Measurements from ENCODE around the gene HMGXB3.
"Not testable (repeated sequence)": the region's sequence is repeated elsewhere in the genome, so short reads cannot be mapped to it uniquely, and the experiment has no call there.

The HMGXB3 gene

DNA sequence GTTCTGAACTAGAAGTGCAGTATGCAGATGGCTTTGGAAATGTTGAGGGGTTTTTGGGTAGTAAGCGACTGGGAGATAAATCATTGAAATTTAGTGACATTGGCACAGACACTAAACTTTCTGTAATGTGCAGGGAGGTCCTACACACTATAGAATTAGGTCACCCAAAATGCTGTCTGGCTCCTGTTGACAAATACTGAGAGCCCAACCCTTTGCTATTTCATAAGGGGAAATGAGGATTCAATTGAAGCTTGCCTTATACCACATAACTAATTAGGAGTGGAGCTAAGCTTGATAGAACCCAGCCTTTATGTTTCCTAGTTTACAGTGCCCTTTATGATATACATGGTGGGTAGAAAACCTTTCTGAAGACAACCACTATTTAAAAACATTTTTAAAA is 22.6 kb downstream of the HMGXB3 start (continued):
- TF ChIP-seq, protein P1, sequence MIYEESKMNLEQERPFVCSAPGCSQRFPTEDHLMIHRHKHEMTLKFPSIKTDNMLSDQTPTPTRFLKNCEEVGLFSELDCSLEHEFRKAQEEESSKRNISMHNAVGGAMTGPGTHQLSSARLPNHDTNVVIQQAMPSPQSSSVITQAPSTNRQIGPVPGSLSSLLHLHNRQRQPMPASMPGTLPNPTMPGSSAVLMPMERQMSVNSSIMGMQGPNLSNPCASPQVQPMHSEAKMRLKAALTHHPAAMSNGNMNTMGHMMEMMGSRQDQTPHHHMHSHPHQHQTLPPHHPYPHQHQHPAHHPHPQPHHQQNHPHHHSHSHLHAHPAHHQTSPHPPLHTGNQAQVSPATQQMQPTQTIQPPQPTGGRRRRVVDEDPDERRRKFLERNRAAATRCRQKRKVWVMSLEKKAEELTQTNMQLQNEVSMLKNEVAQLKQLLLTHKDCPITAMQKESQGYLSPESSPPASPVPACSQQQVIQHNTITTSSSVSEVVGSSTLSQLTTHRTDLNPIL (CRISPR knock-in tag; IDR thresholded peaks at IDR 0.05; ENCODE audit: low read depth): no peak
- TF ChIP-seq, protein P2, sequence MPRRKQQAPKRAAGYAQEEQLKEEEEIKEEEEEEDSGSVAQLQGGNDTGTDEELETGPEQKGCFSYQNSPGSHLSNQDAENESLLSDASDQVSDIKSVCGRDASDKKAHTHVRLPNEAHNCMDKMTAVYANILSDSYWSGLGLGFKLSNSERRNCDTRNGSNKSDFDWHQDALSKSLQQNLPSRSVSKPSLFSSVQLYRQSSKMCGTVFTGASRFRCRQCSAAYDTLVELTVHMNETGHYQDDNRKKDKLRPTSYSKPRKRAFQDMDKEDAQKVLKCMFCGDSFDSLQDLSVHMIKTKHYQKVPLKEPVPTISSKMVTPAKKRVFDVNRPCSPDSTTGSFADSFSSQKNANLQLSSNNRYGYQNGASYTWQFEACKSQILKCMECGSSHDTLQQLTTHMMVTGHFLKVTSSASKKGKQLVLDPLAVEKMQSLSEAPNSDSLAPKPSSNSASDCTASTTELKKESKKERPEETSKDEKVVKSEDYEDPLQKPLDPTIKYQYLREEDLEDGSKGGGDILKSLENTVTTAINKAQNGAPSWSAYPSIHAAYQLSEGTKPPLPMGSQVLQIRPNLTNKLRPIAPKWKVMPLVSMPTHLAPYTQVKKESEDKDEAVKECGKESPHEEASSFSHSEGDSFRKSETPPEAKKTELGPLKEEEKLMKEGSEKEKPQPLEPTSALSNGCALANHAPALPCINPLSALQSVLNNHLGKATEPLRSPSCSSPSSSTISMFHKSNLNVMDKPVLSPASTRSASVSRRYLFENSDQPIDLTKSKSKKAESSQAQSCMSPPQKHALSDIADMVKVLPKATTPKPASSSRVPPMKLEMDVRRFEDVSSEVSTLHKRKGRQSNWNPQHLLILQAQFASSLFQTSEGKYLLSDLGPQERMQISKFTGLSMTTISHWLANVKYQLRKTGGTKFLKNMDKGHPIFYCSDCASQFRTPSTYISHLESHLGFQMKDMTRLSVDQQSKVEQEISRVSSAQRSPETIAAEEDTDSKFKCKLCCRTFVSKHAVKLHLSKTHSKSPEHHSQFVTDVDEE (CRISPR knock-in tag; IDR thresholded peaks at IDR 0.05): no peak
- no peak for TF ChIP-seq ZNF565 (CRISPR knock-in tag; conservative IDR thresholded peaks at IDR 0.05; ENCODE audit: low read depth)
- no peak for TF ChIP-seq PPARA (CRISPR knock-in tag; IDR thresholded peaks at IDR 0.05; ENCODE audit: borderline replicate concordance)
- TF ChIP-seq ARNTL (CRISPR knock-in tag; IDR thresholded peaks at IDR 0.05; ENCODE audit: borderline replicate concordance, low read depth): no peak
- TF ChIP-seq ZC3H10 (CRISPR knock-in tag; IDR thresholded peaks at IDR 0.05): no peak
- no peak for TF ChIP-seq ZNF8 (CRISPR knock-in tag; IDR thresholded peaks at IDR 0.05)

DNA sequence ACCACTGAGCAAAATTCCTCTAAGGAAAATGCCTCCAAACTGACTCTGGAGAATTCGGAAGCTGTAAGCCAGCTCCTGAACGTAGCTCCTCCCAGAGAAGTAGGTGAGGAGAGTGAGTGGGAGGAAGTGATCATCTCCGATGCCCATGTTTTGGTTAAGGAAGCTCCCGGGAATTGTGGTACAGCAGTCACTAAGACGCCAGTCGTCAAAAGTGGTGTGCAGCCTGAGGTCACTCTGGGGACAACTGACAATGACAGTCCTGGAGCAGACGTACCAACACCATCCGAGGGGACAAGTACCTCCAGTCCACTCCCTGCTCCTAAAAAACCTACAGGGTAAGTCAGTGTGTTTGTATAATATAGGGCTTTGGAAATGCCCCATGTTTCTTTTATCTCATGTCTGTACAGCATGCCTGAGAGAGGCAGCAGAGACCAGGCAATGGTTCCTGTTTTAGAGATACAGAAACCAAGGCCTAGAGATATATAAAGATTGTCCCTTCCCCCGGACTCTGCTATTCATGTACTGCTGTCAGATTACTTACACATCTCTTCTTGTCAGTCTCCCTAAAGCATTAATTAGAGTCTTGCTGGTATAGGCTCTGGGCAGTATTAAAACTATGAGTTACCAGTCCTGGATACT is 23.9 kb downstream of the HMGXB3 start:
- TF ChIP-seq, protein P3, sequence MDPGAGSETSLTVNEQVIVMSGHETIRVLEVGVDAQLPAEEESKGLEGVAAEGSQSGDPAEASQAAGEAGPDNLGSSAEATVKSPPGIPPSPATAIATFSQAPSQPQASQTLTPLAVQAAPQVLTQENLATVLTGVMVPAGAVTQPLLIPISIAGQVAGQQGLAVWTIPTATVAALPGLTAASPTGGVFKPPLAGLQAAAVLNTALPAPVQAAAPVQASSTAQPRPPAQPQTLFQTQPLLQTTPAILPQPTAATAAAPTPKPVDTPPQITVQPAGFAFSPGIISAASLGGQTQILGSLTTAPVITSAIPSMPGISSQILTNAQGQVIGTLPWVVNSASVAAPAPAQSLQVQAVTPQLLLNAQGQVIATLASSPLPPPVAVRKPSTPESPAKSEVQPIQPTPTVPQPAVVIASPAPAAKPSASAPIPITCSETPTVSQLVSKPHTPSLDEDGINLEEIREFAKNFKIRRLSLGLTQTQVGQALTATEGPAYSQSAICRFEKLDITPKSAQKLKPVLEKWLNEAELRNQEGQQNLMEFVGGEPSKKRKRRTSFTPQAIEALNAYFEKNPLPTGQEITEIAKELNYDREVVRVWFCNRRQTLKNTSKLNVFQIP (CRISPR knock-in tag; IDR thresholded peaks at IDR 0.05; ENCODE audit: borderline replicate concordance, low read depth): no peak
- TF ChIP-seq, protein P4, sequence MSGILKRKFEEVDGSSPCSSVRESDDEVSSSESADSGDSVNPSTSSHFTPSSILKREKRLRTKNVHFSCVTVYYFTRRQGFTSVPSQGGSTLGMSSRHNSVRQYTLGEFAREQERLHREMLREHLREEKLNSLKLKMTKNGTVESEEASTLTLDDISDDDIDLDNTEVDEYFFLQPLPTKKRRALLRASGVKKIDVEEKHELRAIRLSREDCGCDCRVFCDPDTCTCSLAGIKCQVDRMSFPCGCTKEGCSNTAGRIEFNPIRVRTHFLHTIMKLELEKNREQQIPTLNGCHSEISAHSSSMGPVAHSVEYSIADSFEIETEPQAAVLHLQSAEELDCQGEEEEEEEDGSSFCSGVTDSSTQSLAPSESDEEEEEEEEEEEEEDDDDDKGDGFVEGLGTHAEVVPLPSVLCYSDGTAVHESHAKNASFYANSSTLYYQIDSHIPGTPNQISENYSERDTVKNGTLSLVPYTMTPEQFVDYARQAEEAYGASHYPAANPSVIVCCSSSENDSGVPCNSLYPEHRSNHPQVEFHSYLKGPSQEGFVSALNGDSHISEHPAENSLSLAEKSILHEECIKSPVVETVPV (CRISPR knock-in tag; IDR thresholded peaks at IDR 0.05): no peak
- TF ChIP-seq TOX (CRISPR knock-in tag; IDR thresholded peaks at IDR 0.05; ENCODE audit: borderline replicate concordance) (no peak), ISL1 (CRISPR knock-in tag; IDR thresholded peaks at IDR 0.05) (no peak), GLIS3 (CRISPR knock-in tag; IDR thresholded peaks at IDR 0.05) (no peak), ESRRG (CRISPR knock-in tag; IDR thresholded peaks at IDR 0.05) (no peak), BACH2 (CRISPR knock-in tag; IDR thresholded peaks at IDR 0.05; ENCODE audit: borderline replicate concordance) (no peak), ZFP30 (CRISPR knock-in tag; IDR thresholded peaks at IDR 0.05) (no peak)
- no peak for ATAC-seq

DNA sequence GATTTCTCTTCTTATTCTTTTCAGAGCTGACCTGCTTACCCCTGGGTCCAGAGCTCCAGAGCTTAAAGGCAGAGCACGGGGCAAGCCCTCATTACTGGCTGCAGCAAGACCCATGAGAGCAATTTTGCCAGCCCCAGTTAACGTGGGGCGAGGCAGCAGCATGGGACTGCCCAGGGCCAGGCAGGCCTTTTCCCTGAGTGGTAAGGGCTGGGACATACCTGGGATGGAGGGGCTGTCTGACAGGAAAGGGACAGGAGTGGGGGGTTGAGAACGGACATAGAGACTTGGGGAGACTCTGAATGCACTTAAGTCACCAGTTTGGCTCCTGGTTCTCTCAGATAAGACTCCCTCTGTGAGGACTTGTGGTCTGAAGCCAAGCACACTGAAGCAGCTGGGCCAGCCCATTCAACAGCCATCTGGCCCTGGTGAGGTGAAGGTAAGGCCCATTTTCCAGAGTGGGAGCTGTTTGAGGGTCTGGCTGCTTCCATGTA is 26.2 kb downstream of the HMGXB3 start:
- TF ChIP-seq PPARA (CRISPR knock-in tag; IDR thresholded peaks at IDR 0.05; ENCODE audit: borderline replicate concordance) (no peak), SNAI2 (CRISPR knock-in tag; IDR thresholded peaks at IDR 0.05) (no peak)
- TF ChIP-seq, protein P3 (CRISPR knock-in tag; IDR thresholded peaks at IDR 0.05; ENCODE audit: borderline replicate concordance, low read depth): no peak
- ATAC-seq: no peak

DNA sequence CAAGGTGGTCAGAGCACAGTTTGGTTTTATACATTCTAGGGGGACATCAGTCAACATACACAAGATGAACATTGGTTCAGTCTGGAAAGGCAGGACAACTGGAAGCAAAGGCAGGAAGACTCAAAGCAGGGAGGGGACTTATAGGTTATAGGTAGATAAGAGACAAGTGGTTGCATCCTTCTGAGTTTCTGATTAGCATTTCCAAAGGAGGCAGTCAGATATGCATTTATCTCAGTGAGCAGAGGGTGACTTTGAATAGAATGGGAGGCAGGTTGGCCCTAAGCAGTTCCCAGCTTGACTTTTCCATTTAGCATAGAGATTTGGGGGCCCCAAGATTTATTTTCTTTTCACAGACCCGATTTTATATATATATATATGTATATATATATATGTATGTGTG is 27.5 kb downstream of the HMGXB3 start:
- not testable (repeated sequence) for ATAC-seq

DNA sequence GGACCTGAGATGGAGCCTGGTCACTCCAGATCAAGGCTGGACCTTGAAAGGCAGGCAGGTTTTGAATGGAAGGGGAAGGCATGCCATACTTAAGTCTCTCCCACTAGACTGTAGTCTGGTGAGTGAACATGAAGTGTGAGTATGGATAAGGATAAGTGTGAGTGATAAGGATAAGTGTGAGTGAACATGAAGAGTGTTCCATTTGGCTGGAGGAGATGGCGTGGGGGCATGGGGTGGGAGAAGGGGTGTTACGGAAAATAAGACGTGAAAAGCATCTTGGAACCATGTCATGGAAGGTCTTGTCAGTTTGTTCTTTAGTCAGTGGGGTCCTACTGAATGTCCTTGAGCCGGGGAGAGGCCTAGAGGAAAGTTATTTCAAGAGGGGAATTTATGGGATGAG is 32.8 kb downstream of the HMGXB3 start:
- ATAC-seq: no peak

More for the DNA sequence above, 32.8 kb downstream of the HMGXB3 start:
- no peak for TF ChIP-seq CSDC2 (CRISPR knock-in tag; IDR thresholded peaks at IDR 0.05)
- TF ChIP-seq RARB (CRISPR knock-in tag; IDR thresholded peaks at IDR 0.05): no peak
- no peak for TF ChIP-seq ZNF565 (CRISPR knock-in tag; conservative IDR thresholded peaks at IDR 0.05; ENCODE audit: low read depth)
- no peak for TF ChIP-seq ESRRG (CRISPR knock-in tag; IDR thresholded peaks at IDR 0.05)
- no peak for TF ChIP-seq ZFP3 (CRISPR knock-in tag; IDR thresholded peaks at IDR 0.05)
- no peak for TF ChIP-seq ZNF8 (CRISPR knock-in tag; IDR thresholded peaks at IDR 0.05)
